ENCODE measurements around the gene TRIM65.
"Not testable (repeated sequence)": the region's sequence is repeated elsewhere in the genome, so short reads cannot be mapped to it uniquely, and the experiment has no call there.

TRIM65 gene

DNA sequence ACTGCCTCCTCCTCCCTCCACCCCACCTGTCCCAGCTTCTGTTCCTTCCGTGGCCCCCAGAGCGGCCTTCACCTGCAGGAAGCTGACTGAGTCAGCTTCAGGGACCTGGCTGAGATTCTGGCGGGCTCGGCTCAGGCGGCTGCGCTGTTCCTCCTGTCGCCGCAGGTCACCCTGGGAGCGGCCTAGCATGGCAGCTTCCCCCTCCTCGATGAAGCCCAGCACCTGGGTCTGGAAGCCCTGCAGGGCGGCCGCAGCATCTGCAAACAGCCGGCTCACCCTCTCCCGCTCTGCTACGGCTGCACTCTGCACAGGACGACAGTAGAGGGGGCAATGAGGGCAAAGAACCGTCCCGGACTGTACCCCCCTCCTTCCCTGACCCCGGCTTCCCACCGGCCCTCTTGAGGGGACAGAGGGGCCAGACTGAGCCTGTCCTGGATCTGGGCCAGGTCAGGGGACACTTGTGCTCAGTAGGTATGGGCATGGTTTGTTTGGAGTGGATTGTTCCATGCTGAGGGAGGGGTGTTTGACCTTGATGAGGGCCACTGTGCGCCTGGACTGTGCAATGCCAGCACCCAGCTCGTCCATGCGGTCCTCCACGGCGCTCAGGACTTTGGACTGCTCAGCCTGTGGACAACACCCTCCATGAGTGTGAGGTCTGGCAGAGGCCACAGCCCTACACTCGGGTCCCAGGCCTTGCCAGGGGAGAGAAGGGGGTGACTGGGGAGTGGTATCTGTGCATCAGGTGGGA, 20.4 kb downstream of the TRIM65 start:
- no peaks in the 10 kb centered on the region for H3K9me3 ChIP-seq (ENCODE audit: control insufficient read depth in 5 of 5, low read length in 5 of 5)
- peak overlapping the region; percentile 98 for H3K27ac ChIP-seq (ENCODE audit: low read depth, low read length)
- H3K36me3 ChIP-seq (ENCODE audit: control insufficient read depth in 5 of 5, insufficient read depth in 5 of 5, low read length in 5 of 5), result peaks cover 0 to 22% (median 16%) of the 10 kb centered on the region in 5 donors
- peak overlapping the region; percentile 74 to 93 (median 90) for H3K9ac ChIP-seq (ENCODE audit: low read length in 5 of 5)
- peaks cover 0 to 16% (median 0%) of the 10 kb centered on the region in 5 donors for H3K27me3 ChIP-seq (ENCODE audit: control insufficient read depth in 5 of 5, insufficient read depth in 4 of 5, low read length in 5 of 5)
- H3K4me1 ChIP-seq (ENCODE audit: control insufficient read depth in 5 of 5, insufficient read depth in 5 of 5, low read length in 5 of 5), result peaks cover 19 to 59% (median 49%) of the 10 kb centered on the region in 5 donors
- H3K4me3 ChIP-seq (ENCODE audit: low read depth in 1 of 5, low read length in 5 of 5), result peak overlapping the region; percentile 33 to 88 (median 84)

DNA sequence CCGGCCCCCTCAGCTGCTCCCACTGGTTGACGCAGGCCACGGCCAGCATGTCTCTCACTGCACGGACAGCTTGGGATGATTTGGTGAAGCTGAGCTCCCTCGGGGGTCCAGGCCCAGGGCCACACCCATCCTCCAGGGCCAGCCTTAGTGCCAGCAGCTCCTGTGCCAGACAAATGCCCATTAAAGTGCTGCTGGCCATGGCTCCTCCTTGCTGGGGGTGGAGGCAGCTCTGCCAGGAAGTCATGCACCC, 20.9 kb downstream of the TRIM65 start:
- peak overlapping the region; percentile 33 to 88 (median 84) for H3K4me3 ChIP-seq (ENCODE audit: low read depth in 1 of 5, low read length in 5 of 5)
- peak overlapping the region in 4 of 5 donors; percentile 90 to 93 (median 91) for H3K9ac ChIP-seq (ENCODE audit: low read length in 5 of 5)
- H3K36me3 ChIP-seq (ENCODE audit: control insufficient read depth in 5 of 5, insufficient read depth in 5 of 5, low read length in 5 of 5), result peaks cover 0 to 22% (median 16%) of the 10 kb centered on the region in 5 donors
- H3K27ac ChIP-seq (ENCODE audit: low read depth, low read length), result peak overlapping the region; percentile 98
- H3K27me3 ChIP-seq (ENCODE audit: control insufficient read depth in 5 of 5, insufficient read depth in 4 of 5, low read length in 5 of 5), result peaks cover 0 to 16% (median 0%) of the 10 kb centered on the region in 5 donors
- no peaks in the 10 kb centered on the region for H3K9me3 ChIP-seq (ENCODE audit: control insufficient read depth in 5 of 5, low read length in 5 of 5)
- peaks cover 20 to 59% (median 49%) of the 10 kb centered on the region in 5 donors for H3K4me1 ChIP-seq (ENCODE audit: control insufficient read depth in 5 of 5, insufficient read depth in 5 of 5, low read length in 5 of 5)

- H3K4me3 ChIP-seq (ENCODE audit: low read depth in 1 of 5, low read length in 5 of 5), result peak overlapping the region in 3 of 5 donors; percentile 33 to 88 (median 86)
- peaks cover 22 to 59% (median 49%) of the 10 kb centered on the region in 5 donors for H3K4me1 ChIP-seq (ENCODE audit: control insufficient read depth in 5 of 5, insufficient read depth in 5 of 5, low read length in 5 of 5)
- H3K36me3 ChIP-seq (ENCODE audit: control insufficient read depth in 5 of 5, insufficient read depth in 5 of 5, low read length in 5 of 5), result peaks cover 0 to 22% (median 16%) of the 10 kb centered on the region in 5 donors
- no peaks in the 10 kb centered on the region for H3K9me3 ChIP-seq (ENCODE audit: control insufficient read depth in 5 of 5, low read length in 5 of 5)
- H3K27me3 ChIP-seq (ENCODE audit: control insufficient read depth in 5 of 5, insufficient read depth in 4 of 5, low read length in 5 of 5), result peaks cover 0 to 16% (median 0%) of the 10 kb centered on the region in 5 donors
- peak overlapping the region in 3 of 5 donors; percentile 90 to 93 (median 90) for H3K9ac ChIP-seq (ENCODE audit: low read length in 5 of 5)
- H3K27ac ChIP-seq (ENCODE audit: low read depth, low read length), result peak overlapping the region; percentile 98
Observed at GRCh38 chr17:75875182-75875939, 21.4 kb downstream of the TRIM65 start.

DNA sequence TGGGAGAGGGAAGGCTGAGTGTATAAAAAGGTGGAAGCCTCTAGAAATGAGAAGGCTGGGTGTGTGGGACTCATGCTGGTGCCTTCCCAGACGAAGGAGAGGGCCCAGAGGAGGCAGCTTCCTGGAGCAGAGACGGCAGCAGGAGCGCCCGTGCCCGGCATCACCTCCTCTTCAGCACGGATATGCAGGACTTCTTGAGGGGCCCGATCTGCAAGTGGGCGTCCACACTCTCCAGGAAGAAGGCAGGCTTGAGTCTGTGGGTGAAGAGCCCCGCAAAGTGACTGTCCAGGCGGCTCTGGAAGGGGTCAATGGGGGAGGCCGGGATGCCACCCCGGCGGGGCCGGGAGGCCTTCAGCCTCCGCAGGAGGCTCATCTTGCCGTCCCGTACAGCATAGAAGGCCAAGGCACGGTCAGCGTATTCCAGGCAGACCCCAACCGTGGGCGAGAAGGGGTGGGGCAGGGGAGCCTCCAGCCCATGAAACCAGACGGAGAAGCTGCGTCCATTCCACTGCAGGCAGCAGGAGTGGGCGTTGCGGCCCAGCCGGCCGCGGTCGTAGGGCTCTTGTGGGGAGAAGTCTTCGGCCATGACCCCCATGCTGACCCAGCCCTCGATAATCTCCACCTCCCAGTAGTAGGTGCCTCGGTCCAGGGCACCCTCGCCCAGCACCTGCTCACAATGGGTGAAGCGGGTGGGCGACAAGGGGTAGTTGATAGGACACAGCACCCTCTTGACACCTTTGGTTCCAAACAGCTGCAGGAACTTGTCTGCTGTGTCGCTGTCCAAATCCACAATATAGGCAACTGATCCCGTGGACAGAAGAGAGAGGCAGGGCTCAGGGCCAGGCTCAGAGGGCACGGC, 22.2 kb downstream of the TRIM65 start:
- peak overlapping the region in 1 of 5 donors; percentile 90 for H3K9ac ChIP-seq (ENCODE audit: low read length in 5 of 5)
- H3K4me1 ChIP-seq (ENCODE audit: control insufficient read depth in 5 of 5, insufficient read depth in 5 of 5, low read length in 5 of 5), result peaks cover 22 to 64% (median 55%) of the 10 kb centered on the region in 5 donors
- peaks cover 0 to 22% (median 16%) of the 10 kb centered on the region in 5 donors for H3K36me3 ChIP-seq (ENCODE audit: control insufficient read depth in 5 of 5, insufficient read depth in 5 of 5, low read length in 5 of 5)
- H3K4me3 ChIP-seq (ENCODE audit: low read depth in 1 of 5, low read length in 5 of 5), result no peak overlapping the region
- H3K27me3 ChIP-seq (ENCODE audit: control insufficient read depth in 5 of 5, insufficient read depth in 4 of 5, low read length in 5 of 5), result peaks cover 0 to 21% (median 0%) of the 10 kb centered on the region in 5 donors
- H3K9me3 ChIP-seq (ENCODE audit: control insufficient read depth in 5 of 5, low read length in 5 of 5), result no peaks in the 10 kb centered on the region
- peak overlapping the region; percentile 98 for H3K27ac ChIP-seq (ENCODE audit: low read depth, low read length)

GRCh38 chr17:75873587-75874322, 23.0 kb downstream of the TRIM65 start:
- H3K4me3 ChIP-seq (ENCODE audit: low read depth in 1 of 5, low read length in 5 of 5), result no peak overlapping the region
- peaks cover 0 to 22% (median 16%) of the 10 kb centered on the region in 5 donors for H3K36me3 ChIP-seq (ENCODE audit: control insufficient read depth in 5 of 5, insufficient read depth in 5 of 5, low read length in 5 of 5)
- H3K9ac ChIP-seq (ENCODE audit: low read length in 5 of 5), result no peak overlapping the region
- no peaks in the 10 kb centered on the region for H3K9me3 ChIP-seq (ENCODE audit: control insufficient read depth in 5 of 5, low read length in 5 of 5)
- peaks cover 0 to 26% (median 0%) of the 10 kb centered on the region in 5 donors for H3K27me3 ChIP-seq (ENCODE audit: control insufficient read depth in 5 of 5, insufficient read depth in 4 of 5, low read length in 5 of 5)
- H3K27ac ChIP-seq (ENCODE audit: low read depth, low read length), result peak overlapping the region; percentile 98
- H3K4me1 ChIP-seq (ENCODE audit: control insufficient read depth in 5 of 5, insufficient read depth in 5 of 5, low read length in 5 of 5), result peaks cover 24 to 66% (median 60%) of the 10 kb centered on the region in 5 donors

- Histone ChIP-seq H3K9me3 (ENCODE audit: control insufficient read depth in 5 of 5, low read length in 5 of 5) (no peaks in the 10 kb centered on the region), H3K4me1 (ENCODE audit: control insufficient read depth in 5 of 5, insufficient read depth in 5 of 5, low read length in 5 of 5) (peaks cover 24 to 65% (median 58%) of the 10 kb centered on the region in 5 donors), H3K27ac (ENCODE audit: low read depth, low read length) (peak overlapping the region; percentile 98), H3K9ac (ENCODE audit: low read length in 5 of 5) (peak overlapping the region in 2 of 5 donors; percentile 16 to 43), H3K4me3 (ENCODE audit: low read depth in 1 of 5, low read length in 5 of 5) (peak overlapping the region in 2 of 5 donors; percentile 31 to 35), H3K36me3 (ENCODE audit: control insufficient read depth in 5 of 5, insufficient read depth in 5 of 5, low read length in 5 of 5) (peaks cover 0 to 22% (median 16%) of the 10 kb centered on the region in 5 donors), H3K27me3 (ENCODE audit: control insufficient read depth in 5 of 5, insufficient read depth in 4 of 5, low read length in 5 of 5) (peaks cover 0 to 29% (median 0%) of the 10 kb centered on the region in 5 donors)
Observed at GRCh38 chr17:75872434-75873351, 24.1 kb downstream of the TRIM65 start.

- peak overlapping the region in 2 of 5 donors; percentile 27 to 34 for H3K4me3 ChIP-seq (ENCODE audit: low read depth in 1 of 5, low read length in 5 of 5)
Observed at GRCh38 chr17:75870228-75870627, 26.5 kb downstream of the TRIM65 start.

GRCh38 chr17:75869282-75870141, 27.2 kb downstream of the TRIM65 start:
- H3K4me3 ChIP-seq (ENCODE audit: low read depth in 1 of 5, low read length in 5 of 5), result peak overlapping the region in 2 of 5 donors; percentile 27 to 34
- H3K9ac ChIP-seq (ENCODE audit: low read length in 5 of 5), result peak overlapping the region in 4 of 5 donors; percentile 25 to 48 (median 41)
- peaks cover 13 to 42% (median 33%) of the 10 kb centered on the region in 5 donors for H3K4me1 ChIP-seq (ENCODE audit: control insufficient read depth in 5 of 5, insufficient read depth in 5 of 5, low read length in 5 of 5)
- H3K27me3 ChIP-seq (ENCODE audit: control insufficient read depth in 5 of 5, insufficient read depth in 4 of 5, low read length in 5 of 5), result peaks cover 0 to 16% (median 0%) of the 10 kb centered on the region in 5 donors
- no peaks in the 10 kb centered on the region for H3K9me3 ChIP-seq (ENCODE audit: control insufficient read depth in 5 of 5, low read length in 5 of 5)
- H3K36me3 ChIP-seq (ENCODE audit: control insufficient read depth in 5 of 5, insufficient read depth in 5 of 5, low read length in 5 of 5), result peaks cover 0 to 10% (median 5%) of the 10 kb centered on the region in 5 donors
- peak overlapping the region; percentile 62 for H3K27ac ChIP-seq (ENCODE audit: low read depth, low read length)

More at GRCh38 chr17:75870228-75870627, 26.5 kb downstream of the TRIM65 start:
- Histone ChIP-seq H3K27me3 (ENCODE audit: control insufficient read depth in 5 of 5, insufficient read depth in 4 of 5, low read length in 5 of 5) (peaks cover 0 to 20% (median 0%) of the 10 kb centered on the region in 5 donors), H3K9ac (ENCODE audit: low read length in 5 of 5) (peak overlapping the region in 2 of 5 donors; percentile 25 to 37), H3K4me1 (ENCODE audit: control insufficient read depth in 5 of 5, insufficient read depth in 5 of 5, low read length in 5 of 5) (peaks cover 10 to 44% (median 33%) of the 10 kb centered on the region in 5 donors), H3K36me3 (ENCODE audit: control insufficient read depth in 5 of 5, insufficient read depth in 5 of 5, low read length in 5 of 5) (peaks cover 0 to 15% (median 12%) of the 10 kb centered on the region in 5 donors), H3K27ac (ENCODE audit: low read depth, low read length) (peak overlapping the region; percentile 62)
- not testable (repeated sequence) for H3K9me3 ChIP-seq (ENCODE audit: control insufficient read depth in 5 of 5, low read length in 5 of 5)

Measured in subcutaneous abdominal adipose tissue (tissue), 5 donors.